ENCODE measurements around the gene SPI1. TPM values are rescaled to one million over a fixed set of nuclear protein-coding genes. Genes with fewer than 3 reads are reported as not detected.

The SPI1 gene
- total and polyA plus RNA-seq, 7 donors, result 1.6 to 8.3 (median 3.6) TPM

DNA sequence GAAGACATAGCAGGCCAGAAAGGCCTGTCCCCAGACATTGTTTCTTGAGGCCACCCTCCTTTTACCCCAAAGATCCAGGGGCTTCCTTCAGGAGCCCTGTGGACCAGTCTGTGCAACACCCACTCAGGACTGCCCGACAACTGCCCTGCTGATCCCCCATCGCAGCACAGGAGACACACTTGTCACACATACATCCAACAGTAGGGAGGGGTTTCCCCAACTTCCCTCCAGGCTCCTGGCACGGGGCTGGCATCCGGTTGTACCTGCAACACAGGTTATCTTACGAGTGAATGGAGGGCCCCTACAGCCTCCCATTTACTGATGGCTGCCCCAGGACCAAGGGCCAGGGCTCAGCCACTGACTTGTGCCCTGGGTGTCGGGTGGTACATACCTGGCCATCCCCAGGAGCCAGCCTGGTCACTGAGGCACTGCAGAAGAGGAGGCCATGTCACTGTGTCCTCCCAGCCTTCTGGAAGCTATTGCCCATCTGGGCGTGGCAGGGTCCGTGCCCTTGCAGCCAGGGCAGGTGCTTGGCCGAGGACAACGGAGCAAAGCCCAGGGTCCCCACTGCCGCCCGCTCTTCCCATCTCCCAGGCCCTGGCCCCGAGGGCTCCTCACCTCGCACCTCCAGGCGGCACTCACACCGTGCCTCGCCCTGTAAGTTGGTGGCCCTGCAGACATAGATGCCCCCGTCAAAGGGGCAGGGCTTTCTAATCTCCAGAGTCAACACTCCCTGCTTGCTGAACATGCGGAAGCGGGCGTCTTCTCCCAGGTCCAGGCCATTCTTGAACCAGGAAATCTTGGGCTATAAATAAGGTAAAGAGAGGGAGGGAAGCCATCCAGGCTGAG lies 46.7 kb downstream of the SPI1 start:
- Histone ChIP-seq H3K9me3 (no peaks in the 10 kb centered on the region), H3K27ac (no peak overlapping the region), H3K4me3 (no peak overlapping the region), H3K36me3 (ENCODE audit: insufficient read depth in 1 of 2, low read depth in 1 of 2) (no peaks in the 10 kb centered on the region), H3K4me1 (peaks cover 33% of the 10 kb centered on the region), H3K27me3 (ENCODE audit: insufficient read depth in 3 of 3, low read length in 2 of 3) (no peaks in the 10 kb centered on the region)
- intact Hi-C loops (cut with DNase I), result loop anchor here in 1 of 2 donors (2.0 kb wide), 1 partner anchor 59 kb away; no protein-coding TSS in a partner anchor
- WGBS, 3 donors, result 74 to 75% (median 75%) methylated on average over 19 to 21 of the region's 21 CpGs
- no peak for TF ChIP-seq CTCF (IDR thresholded peaks at IDR 0.05)
- ATAC-seq, result no peak
- DNase-seq, result no peak

GRCh38 chr11:47329987-47330931 lies 48.1 kb downstream of the SPI1 start:
- no peaks in the 10 kb centered on the region for H3K27me3 ChIP-seq (ENCODE audit: insufficient read depth in 3 of 3, low read length in 2 of 3)
- H3K9me3 ChIP-seq, result no peaks in the 10 kb centered on the region
- peak overlapping the region; percentile 20 for H3K4me3 ChIP-seq
- H3K27ac ChIP-seq, result peak overlapping the region; percentile 81
- H3K36me3 ChIP-seq (ENCODE audit: insufficient read depth in 1 of 2, low read depth in 1 of 2), result peaks cover 0 to 2% of the 10 kb centered on the region in 2 donors
- WGBS, 3 donors, result 18 to 25% (median 22%) methylated on average over 16 of the region's 16 CpGs
- ATAC-seq (peak; percentile 84 to 94 (median 92)), DNase-seq (peak in 1 of 2 donors; percentile 77)
- H3K4me1 ChIP-seq, result peaks cover 36% of the 10 kb centered on the region
- TF ChIP-seq CTCF (IDR thresholded peaks at IDR 0.05), result no peak
- intact Hi-C loops (cut with DNase I), result loop anchor here in 1 of 2 donors (2.0 kb wide), 1 partner anchor 57 kb away; no protein-coding TSS in a partner anchor

- intact Hi-C loops (cut with DNase I), result no loop called here
- peak; percentile 15 to 58 (median 34) for ATAC-seq
- peaks cover 0 to 3% of the 10 kb centered on the region in 2 donors for H3K36me3 ChIP-seq (ENCODE audit: insufficient read depth in 1 of 2, low read depth in 1 of 2)
Measured at GRCh38 chr11:47329431-47329986, 48.8 kb downstream of the SPI1 start.

More at GRCh38 chr11:47329431-47329986, 48.8 kb downstream of the SPI1 start:
- no peaks in the 10 kb centered on the region for H3K9me3 ChIP-seq
- peak overlapping the region; percentile 81 for H3K27ac ChIP-seq
- peaks cover 36% of the 10 kb centered on the region for H3K4me1 ChIP-seq
- 31 to 38% (median 34%) methylated on average over 12 of the region's 12 CpGs for WGBS, 3 donors
- no peak for TF ChIP-seq CTCF (IDR thresholded peaks at IDR 0.05)
- no peak for DNase-seq
- no peaks in the 10 kb centered on the region for H3K27me3 ChIP-seq (ENCODE audit: insufficient read depth in 3 of 3, low read length in 2 of 3)
- no peak overlapping the region for H3K4me3 ChIP-seq
